Loucy (cell line): ENCODE measurements around the gene ANO6.

Experiments used
- CTCF ChIP-seq: fragments of 200-600 bp; sonication (generic); conservative IDR thresholded peaks from 2 replicates; pipeline ENCODE4 v1.5.1; 2014; ENCODE audit warnings: mild to moderate bottlenecking, antibody characterized with exemption, low read length
- EZH2phosphoT487 ChIP-seq: fragments of 200-600 bp; IDR thresholded peaks from 2 replicates; pipeline ENCODE4 v1.6.1; 2018; ENCODE audit warnings: antibody characterized with exemption, mild to moderate bottlenecking, moderate library complexity, borderline replicate concordance

GRCh38 chr12:45285717-45286116, 69.8 kb downstream of the ANO6 start:
- no peak for TF ChIP-seq CTCF
- no peak for TF ChIP-seq EZH2phosphoT487
